NB4 (cell line): ENCODE measurements around the gene PBX3.

Experiments used
- DNase-seq: peaks from one replicate; pipeline ENCODE4 v3.0.0; 2010; ENCODE audit warnings: low read depth
- H3K4me3 ChIP-seq: one replicate; pipeline ENCODE4 v1.5.1; 2011; ENCODE audit warnings: mild to moderate bottlenecking, low read depth, low read length, moderate library complexity
- MYC ChIP-seq: IDR thresholded peaks from 2 replicates; pipeline ENCODE4 v1.6.1; 2011; ENCODE audit warnings: low read depth, low read length
- POLR2A ChIP-seq: IDR thresholded peaks from 2 replicates; pipeline ENCODE4 v1.6.1; 2011; ENCODE audit warnings: mild to moderate bottlenecking; ENCODE audit not compliant: insufficient read length; ENCODE audit errors: extremely low read depth
- TF ChIP-seq, protein P1 (sequence below): IDR thresholded peaks from 2 replicates; pipeline ENCODE4 v1.6.1; 2011; ENCODE audit warnings: low read depth, low read length
- TF ChIP-seq, protein P2 (sequence below): IDR thresholded peaks from one replicate; pipeline ENCODE4 v1.5.1; 2012; ENCODE audit warnings: low read depth, low read length

The PBX3 gene

DNA sequence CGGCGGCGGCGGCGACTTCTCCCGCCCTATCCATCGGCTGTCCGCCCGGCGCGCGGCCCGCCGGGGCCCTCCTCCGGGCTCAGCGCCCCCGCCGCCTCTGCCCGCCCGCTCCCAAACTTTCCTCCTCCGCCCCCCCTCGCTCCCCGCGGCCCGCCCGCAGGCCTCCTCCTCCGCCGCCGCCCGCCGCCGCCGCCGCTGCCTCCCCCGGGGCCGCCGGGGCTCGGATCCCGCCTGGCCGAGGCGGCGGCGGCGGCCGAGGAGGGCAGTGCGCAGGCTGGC is 460 bp upstream of the PBX3 start:
- DNase-seq = no peak
- TF ChIP-seq POLR2A (no peak), MYC (no peak)
- TF ChIP-seq, protein P1, sequence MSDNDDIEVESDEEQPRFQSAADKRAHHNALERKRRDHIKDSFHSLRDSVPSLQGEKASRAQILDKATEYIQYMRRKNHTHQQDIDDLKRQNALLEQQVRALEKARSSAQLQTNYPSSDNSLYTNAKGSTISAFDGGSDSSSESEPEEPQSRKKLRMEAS = no peak
- TF ChIP-seq, protein P2, sequence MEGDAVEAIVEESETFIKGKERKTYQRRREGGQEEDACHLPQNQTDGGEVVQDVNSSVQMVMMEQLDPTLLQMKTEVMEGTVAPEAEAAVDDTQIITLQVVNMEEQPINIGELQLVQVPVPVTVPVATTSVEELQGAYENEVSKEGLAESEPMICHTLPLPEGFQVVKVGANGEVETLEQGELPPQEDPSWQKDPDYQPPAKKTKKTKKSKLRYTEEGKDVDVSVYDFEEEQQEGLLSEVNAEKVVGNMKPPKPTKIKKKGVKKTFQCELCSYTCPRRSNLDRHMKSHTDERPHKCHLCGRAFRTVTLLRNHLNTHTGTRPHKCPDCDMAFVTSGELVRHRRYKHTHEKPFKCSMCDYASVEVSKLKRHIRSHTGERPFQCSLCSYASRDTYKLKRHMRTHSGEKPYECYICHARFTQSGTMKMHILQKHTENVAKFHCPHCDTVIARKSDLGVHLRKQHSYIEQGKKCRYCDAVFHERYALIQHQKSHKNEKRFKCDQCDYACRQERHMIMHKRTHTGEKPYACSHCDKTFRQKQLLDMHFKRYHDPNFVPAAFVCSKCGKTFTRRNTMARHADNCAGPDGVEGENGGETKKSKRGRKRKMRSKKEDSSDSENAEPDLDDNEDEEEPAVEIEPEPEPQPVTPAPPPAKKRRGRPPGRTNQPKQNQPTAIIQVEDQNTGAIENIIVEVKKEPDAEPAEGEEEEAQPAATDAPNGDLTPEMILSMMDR = no peak
- no peak overlapping the region for H3K4me3 ChIP-seq

GRCh38 chr9:125747765-125748445 is 732 bp downstream of the PBX3 start:
- H3K4me3 ChIP-seq = peak overlapping the region; percentile 62
- DNase-seq = peak; percentile 47
- no peak for TF ChIP-seq POLR2A
- TF ChIP-seq, protein P1 = no peak
- no peak for TF ChIP-seq MYC
- TF ChIP-seq, protein P2 = no peak

DNA sequence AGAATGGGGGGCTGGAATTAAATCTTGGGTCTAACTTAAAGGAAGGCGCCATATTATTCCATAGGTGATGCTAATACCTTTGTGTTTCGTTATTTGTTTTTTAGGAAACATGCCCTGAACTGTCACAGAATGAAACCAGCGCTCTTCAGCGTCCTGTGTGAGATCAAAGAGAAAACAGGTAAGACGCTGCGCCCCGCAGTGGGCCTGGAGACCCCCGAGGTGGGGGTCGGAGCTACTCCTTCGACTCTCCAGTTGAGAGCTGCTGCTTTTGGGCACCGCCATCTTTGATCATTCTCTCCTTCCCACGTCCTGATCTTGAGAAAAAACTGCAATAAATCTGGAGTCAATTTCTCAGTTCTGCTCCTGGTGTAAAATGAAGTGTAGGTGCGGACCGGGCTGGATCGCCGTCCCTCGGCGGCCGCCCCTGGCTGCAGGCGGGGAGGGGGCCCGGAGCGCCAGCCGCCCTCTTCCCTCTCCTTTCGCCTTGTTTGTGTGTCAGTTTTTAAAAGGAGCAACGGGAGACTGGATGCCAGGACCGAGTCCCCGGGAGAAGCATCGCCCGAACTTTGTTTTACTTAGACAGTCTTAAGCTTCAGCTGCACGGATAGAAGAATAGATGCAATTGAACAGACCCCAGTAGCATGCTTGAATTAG is 1.4 kb downstream of the PBX3 start:
- peak overlapping the region; percentile 44 for H3K4me3 ChIP-seq
- DNase-seq = no peak
- TF ChIP-seq, protein P2 = no peak
- TF ChIP-seq, protein P1 = no peak
- TF ChIP-seq POLR2A (no peak), MYC (no peak)

DNA sequence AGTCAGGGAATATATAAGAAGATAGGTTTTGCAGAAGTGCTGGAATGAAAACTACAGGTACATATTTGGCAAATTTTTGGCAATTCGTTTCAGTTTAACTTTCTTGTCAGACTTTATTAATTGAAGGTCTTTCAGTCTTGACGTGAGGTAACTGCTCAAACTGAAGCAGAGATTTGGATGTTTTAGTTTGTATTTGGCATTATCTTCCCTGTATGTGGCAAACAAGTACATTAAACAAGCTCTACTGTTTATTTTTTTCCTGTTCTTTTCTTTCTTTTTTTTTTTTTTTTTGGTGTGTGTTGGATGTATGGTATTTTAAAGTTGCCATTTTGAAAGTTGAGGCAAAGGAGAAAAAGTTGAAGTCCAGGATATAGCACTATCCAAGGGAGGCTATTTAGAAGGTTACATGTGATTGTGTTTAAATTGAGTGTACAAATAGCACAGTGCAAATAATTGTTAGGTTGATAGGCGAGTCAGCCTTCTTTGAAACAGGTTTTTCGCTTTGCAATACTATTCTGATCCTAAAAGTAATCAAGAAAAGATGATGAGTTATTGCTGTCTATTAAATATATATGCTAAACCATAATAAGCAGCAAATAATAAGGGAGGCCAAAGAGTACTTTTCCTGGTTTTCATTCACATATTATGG is 2.2 kb downstream of the PBX3 start:
- no peak overlapping the region for H3K4me3 ChIP-seq
- TF ChIP-seq MYC = no peak
- TF ChIP-seq, protein P1 = no peak
- TF ChIP-seq POLR2A = no peak
- TF ChIP-seq, protein P2 = no peak
- no peak for DNase-seq

DNA sequence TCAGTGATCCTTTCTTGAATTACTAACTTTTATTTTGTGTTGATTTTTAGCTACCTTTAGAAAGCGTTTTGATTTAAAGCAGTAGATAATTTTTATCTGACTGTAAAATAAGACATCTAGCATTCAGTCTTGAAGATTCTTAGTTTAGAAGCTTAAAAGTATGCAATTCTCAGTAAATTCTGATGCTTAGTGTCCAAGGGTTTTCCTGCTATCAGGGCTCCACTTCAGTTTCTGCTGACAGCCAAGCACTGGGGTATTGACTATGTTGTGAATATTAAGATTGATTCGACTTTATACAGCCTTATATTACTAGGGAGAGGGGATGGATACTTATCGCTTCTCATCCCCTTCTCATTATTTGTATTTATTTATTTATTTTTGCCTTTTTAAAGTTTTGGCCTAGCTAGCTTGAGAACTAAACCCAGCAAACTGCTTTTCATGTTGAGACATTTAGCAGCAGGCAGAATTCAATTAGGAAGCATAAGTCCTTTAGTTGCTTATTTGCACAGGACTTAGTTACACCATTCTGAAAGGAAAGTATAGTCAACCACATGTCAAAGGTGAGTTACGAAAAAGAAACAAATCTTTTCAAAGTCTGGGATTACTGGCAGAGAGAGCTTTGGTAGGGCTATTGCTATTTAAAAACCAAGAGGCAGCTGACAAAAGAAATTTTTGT is 2.9 kb downstream of the PBX3 start:
- TF ChIP-seq POLR2A (no peak), MYC (no peak)
- TF ChIP-seq, protein P2 = no peak
- TF ChIP-seq, protein P1 = no peak
- H3K4me3 ChIP-seq = no peak overlapping the region
- no peak for DNase-seq
